Calu3 (cell line): ENCODE results near the gene SETMAR. TPM values are rescaled to one million over a fixed set of nuclear protein-coding genes. Genes with fewer than 3 reads are reported as not detected.

Experiments
- BruUV-seq: library from RNA; stranded (reverse); fragments of 400-500 nt; replicated peaks from 2 replicates; lab custom pipeline; 2021; lab: Mats Ljungman, UMichigan
- CTCF ChIA-PET: fragments of 300-600 bp; sonication (Branson Sonifier 250); formaldehyde crosslinking; loops from one replicate; lab custom pipeline; 2022; ENCODE audit warnings: antibody characterized with exemption; lab: Charles Lee
- DNase-seq: peaks from one replicate; pipeline ENCODE4 v3.0.0; 2022
- H3K27ac Mint-ChIP-seq: one replicate; pipeline ENCODE4 v1.8.0; 2022; ENCODE audit warnings: mixed read lengths; ENCODE audit not compliant: unreplicated experiment
- H3K27me3 Mint-ChIP-seq: one replicate; pipeline ENCODE4 v1.8.0; 2022; ENCODE audit warnings: mixed read lengths; ENCODE audit not compliant: unreplicated experiment
- H3K36me3 Mint-ChIP-seq: one replicate; pipeline ENCODE4 v1.8.0; 2022; ENCODE audit warnings: mild to moderate bottlenecking, moderate library complexity, mixed read lengths; ENCODE audit not compliant: insufficient read depth, unreplicated experiment
- H3K4me1 Mint-ChIP-seq: one replicate; pipeline ENCODE4 v1.8.0; 2022; ENCODE audit warnings: mild to moderate bottlenecking, low read depth, mixed read lengths; ENCODE audit not compliant: unreplicated experiment
- H3K4me3 Mint-ChIP-seq: one replicate; pipeline ENCODE4 v1.8.0; 2022; ENCODE audit warnings: mild to moderate bottlenecking, low read depth, moderate library complexity, mixed read lengths; ENCODE audit not compliant: unreplicated experiment
- H3K9me3 Mint-ChIP-seq: one replicate; pipeline ENCODE4 v1.8.0; 2022; ENCODE audit warnings: low read depth, mixed read lengths; ENCODE audit not compliant: unreplicated experiment
- intact Hi-C: fragments of 100-400 bp; cut with micrococcal nuclease; formaldehyde crosslinking; loops from one replicate; pipeline ENCODE4 v1.10.0; 2022; ENCODE audit not compliant: unreplicated experiment
- total RNA-seq: library from RNA; stranded (reverse); gene quantifications from 2 replicates; pipeline ENCODE4 v1.2.3, GENCODE V29; 2022
- TF ChIP-seq, protein P1 (sequence below): fragments of 200-600 bp; IDR thresholded peaks from one replicate; pipeline ENCODE4 v1.8.0; 2022; ENCODE audit warnings: antibody characterized with exemption; ENCODE audit not compliant: unreplicated experiment

The SETMAR gene
- total RNA-seq, 1 experiment from 2014 or later, result 7.8 TPM

DNA sequence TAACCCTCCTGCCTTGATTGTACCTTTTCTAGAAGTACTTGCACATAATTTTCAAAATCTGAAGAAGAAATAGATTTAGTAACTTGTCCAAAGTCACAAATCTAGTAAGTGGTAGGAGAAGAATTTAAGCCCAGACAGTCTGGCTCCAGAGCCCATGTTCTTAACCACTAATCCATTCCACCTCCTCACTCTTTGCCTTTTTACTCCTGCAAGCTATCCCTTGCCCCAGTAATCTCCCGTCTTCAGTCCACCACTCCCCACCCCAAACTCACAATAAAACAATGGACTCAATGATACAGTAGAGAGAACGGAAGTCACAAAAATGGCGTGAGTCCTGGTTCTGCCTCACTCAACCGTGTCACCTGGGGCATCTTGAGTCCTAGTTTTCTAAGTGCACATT, 48.7 kb downstream of the SETMAR start:
- no TSS peak for BruUV-seq
- peaks cover 10% of the 10 kb centered on the region for H3K4me1 Mint-ChIP-seq
- CTCF ChIA-PET, result interaction anchor here (2.0 kb wide), 1 partner anchor 282 kb away, joined by 18 read pairs; no protein-coding TSS in a partner anchor
- H3K36me3 Mint-ChIP-seq, result no peaks in the 10 kb centered on the region
- H3K27me3 Mint-ChIP-seq, result no peaks in the 10 kb centered on the region
- H3K27ac Mint-ChIP-seq, result no peak overlapping the region
- no peak overlapping the region for H3K4me3 Mint-ChIP-seq
- no peak for DNase-seq
- TF ChIP-seq, protein P1, sequence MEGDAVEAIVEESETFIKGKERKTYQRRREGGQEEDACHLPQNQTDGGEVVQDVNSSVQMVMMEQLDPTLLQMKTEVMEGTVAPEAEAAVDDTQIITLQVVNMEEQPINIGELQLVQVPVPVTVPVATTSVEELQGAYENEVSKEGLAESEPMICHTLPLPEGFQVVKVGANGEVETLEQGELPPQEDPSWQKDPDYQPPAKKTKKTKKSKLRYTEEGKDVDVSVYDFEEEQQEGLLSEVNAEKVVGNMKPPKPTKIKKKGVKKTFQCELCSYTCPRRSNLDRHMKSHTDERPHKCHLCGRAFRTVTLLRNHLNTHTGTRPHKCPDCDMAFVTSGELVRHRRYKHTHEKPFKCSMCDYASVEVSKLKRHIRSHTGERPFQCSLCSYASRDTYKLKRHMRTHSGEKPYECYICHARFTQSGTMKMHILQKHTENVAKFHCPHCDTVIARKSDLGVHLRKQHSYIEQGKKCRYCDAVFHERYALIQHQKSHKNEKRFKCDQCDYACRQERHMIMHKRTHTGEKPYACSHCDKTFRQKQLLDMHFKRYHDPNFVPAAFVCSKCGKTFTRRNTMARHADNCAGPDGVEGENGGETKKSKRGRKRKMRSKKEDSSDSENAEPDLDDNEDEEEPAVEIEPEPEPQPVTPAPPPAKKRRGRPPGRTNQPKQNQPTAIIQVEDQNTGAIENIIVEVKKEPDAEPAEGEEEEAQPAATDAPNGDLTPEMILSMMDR, result no peak
- intact Hi-C loops, result loop anchor here (1.0 kb wide), 1 partner anchor 281 kb away; no protein-coding TSS in a partner anchor
- no peaks in the 10 kb centered on the region for H3K9me3 Mint-ChIP-seq

DNA sequence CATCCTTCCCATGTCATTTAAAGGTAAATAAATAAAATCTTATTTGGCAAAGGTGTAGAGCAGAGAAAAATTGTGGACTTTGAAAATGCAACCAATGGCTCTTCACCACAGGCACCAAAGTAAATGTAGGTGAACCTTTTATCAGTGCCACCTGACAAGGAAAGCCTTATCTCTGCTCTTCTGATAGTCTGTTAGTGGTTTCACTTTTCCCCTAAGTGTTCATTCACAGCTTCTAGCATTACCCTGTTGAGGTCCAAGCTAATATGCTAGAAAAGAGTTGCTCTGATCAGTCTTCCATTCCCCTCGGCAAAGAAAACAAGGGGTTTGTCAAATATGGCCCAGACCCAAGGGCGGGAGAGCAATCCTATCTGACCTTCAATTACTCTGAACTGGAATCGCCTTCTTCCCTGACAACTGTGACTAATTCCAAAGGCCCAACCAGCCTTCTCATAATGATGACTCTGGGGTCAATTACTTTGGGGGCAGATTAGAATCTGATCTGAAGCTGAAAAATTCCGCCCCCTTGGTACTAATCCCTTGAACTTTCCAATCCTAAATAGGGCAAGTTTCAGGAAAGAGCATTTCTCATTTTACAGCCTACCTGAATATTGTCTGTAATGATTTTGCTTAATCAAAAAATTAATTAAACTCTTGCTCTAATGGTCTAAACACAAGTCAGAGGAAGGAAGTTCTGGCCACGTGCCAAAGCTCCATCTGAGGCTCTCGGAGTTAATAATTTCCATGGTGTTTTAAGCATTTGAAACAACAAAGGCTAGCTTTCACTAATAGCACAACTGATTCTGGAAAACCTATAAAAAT, 52.4 kb downstream of the SETMAR start:
- intact Hi-C loops, result loop anchor here (5.0 kb wide), 1 partner anchor 137 kb away; the partner anchor contains the start of gene ITPR1
- BruUV-seq, result no TSS peak
- Mint-ChIP-seq H3K4me1 (peaks cover 10% of the 10 kb centered on the region), H3K9me3 (no peaks in the 10 kb centered on the region), H3K36me3 (no peaks in the 10 kb centered on the region), H3K4me3 (no peak overlapping the region), H3K27me3 (no peaks in the 10 kb centered on the region), H3K27ac (no peak overlapping the region)
- TF ChIP-seq, protein P1, result no peak
- CTCF ChIA-PET, result no interaction called here
- DNase-seq, result peak; percentile 41

DNA sequence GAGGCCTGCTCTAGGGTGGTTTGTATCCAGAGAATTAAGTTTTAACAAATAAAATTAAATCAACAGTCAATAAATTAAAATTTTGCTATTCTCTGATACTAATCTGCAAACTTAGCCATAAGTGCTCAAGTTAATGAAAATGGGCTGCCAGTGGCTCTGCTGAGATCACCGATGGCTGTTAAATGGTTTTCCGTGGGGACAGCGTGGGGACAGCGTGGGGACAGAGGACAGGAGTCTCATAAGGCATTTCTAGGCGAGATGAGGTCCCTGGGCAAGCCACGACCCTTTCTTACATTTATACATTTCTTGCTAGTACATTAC, 53.0 kb downstream of the SETMAR start:
- Mint-ChIP-seq H3K27ac (no peak overlapping the region), H3K4me1 (peaks cover 10% of the 10 kb centered on the region), H3K36me3 (no peaks in the 10 kb centered on the region), H3K9me3 (no peaks in the 10 kb centered on the region), H3K27me3 (no peaks in the 10 kb centered on the region), H3K4me3 (no peak overlapping the region)
- TF ChIP-seq, protein P1, result no peak
- no peak for DNase-seq
- intact Hi-C loops, result loop anchor here (5.0 kb wide), 1 partner anchor 136 kb away; the partner anchor contains the start of gene ITPR1
- CTCF ChIA-PET, result no interaction called here
- BruUV-seq, result no TSS peak

DNA sequence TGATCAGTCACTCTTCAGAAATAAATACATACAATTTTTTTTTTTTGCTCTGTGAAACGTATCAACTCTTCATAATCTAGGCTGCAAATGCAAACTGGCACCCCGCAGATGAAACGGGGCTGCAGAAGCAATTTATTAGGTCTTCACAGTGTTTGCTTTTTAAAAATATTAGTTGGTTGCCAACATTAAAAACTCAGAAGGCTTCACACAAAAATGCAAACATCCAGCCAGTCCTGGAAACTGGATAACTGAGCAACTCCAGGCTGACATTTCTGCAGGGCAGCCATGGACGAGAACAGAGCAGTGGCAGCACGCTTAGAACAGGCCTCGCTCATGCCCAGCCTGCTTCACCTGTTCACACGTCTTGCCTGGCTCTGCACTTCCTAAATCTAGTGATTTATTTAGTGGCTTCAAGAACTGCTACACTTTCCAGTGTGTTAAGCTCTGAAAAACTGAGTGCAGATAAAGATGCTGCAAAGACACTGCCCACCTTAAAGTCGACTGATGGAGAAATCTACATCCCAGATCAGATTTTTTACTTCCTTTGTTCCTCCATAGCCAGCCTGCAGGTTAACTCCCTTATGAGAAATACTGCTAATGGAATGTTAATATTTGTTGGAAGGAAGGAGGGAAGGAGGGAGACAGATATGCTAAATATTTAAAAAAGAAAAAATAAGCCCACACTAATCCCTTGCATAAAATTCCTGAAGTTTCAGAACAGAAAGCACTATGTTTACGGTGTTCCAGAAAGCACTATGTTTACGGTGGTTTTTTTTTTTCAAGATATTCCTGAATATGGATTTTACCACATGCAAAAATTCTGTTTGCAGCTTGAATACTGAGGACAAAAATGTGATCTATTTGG, 53.6 kb downstream of the SETMAR start:
- intact Hi-C loops, result loop anchor here (5.0 kb wide), 1 partner anchor 136 kb away; the partner anchor contains the start of gene ITPR1
- TF ChIP-seq, protein P1, result no peak
- BruUV-seq, result no TSS peak
- H3K9me3 Mint-ChIP-seq, result no peaks in the 10 kb centered on the region
- no peak overlapping the region for H3K4me3 Mint-ChIP-seq
- no peaks in the 10 kb centered on the region for H3K27me3 Mint-ChIP-seq
- H3K27ac Mint-ChIP-seq, result no peak overlapping the region
- H3K36me3 Mint-ChIP-seq, result no peaks in the 10 kb centered on the region
- DNase-seq, result no peak
- CTCF ChIA-PET, result no interaction called here
- peaks cover 10% of the 10 kb centered on the region for H3K4me1 Mint-ChIP-seq
